Thymus (tissue), 11 donors: ENCODE data around the gene ARHGEF17. TPM values are rescaled to one million over a fixed set of nuclear protein-coding genes. Genes with fewer than 3 reads are reported as not detected.

Source experiments
- DNase-seq, 9 donors: peaks; one replicate each; pipeline ENCODE4 v3.0.0-alpha.2; 2013; ENCODE audit warnings: low spot score in 9 of 9, low read depth in 6 of 9, missing footprints in 1 of 9
- H3K27ac ChIP-seq, 2 donors: one replicate each; pipeline ENCODE4 v1.5.1; 2013; ENCODE audit warnings: control low read depth in 1 of 2, low read depth in 1 of 2, low read length in 1 of 2, mild to moderate bottlenecking in 1 of 2, moderate library complexity in 1 of 2
- H3K27me3 ChIP-seq, 2 donors: one replicate each; pipeline ENCODE4 v1.5.1; 2013; ENCODE audit warnings: low read length in 1 of 2; ENCODE audit not compliant: control insufficient read depth in 2 of 2, insufficient read depth in 1 of 2
- H3K36me3 ChIP-seq, 2 donors: one replicate each; pipeline ENCODE4 v1.5.1; 2013; ENCODE audit warnings: low read length in 1 of 2, mild to moderate bottlenecking in 1 of 2, moderate library complexity in 1 of 2; ENCODE audit not compliant: control insufficient read depth in 2 of 2, insufficient read depth in 2 of 2
- H3K4me1 ChIP-seq, 2 donors: one replicate each; pipeline ENCODE4 v1.5.1; 2013; ENCODE audit warnings: low read length in 2 of 2; ENCODE audit not compliant: control insufficient read depth in 2 of 2, insufficient read depth in 2 of 2
- H3K4me3 ChIP-seq, 2 donors: one replicate each; pipeline ENCODE4 v1.5.1; 2013; ENCODE audit warnings: low read length in 2 of 2, control low read depth in 1 of 2, mild to moderate bottlenecking in 1 of 2
- H3K9me3 ChIP-seq, 2 donors: one replicate each; pipeline ENCODE4 v1.5.1; 2013; ENCODE audit warnings: low read length in 1 of 2, mild to moderate bottlenecking in 1 of 2; ENCODE audit not compliant: control insufficient read depth in 2 of 2, insufficient read depth in 1 of 2
- WGBS: extraction: QIAGEN DNeasy Blood & Tissue Kit; methylation state at CpG from one replicate; pipeline ENCODE4 v1.1.7; 2013; 5-methylcytosine and 5-hydroxymethylcytosine counted together
- polyA plus RNA-seq: library from polyadenylated mRNA; stranded (reverse); fragments of 200-250 nt; gene quantifications from one replicate; pipeline ENCODE4 v1.2.3, GENCODE V29; 2013
- total RNA-seq: library from RNA; stranded (reverse); fragments of 120-200 nt; gene quantifications from one replicate; pipeline ENCODE4 v1.2.4, GENCODE V29; 2013
- donor health status: healthy.

Gene ARHGEF17
- total and polyA plus RNA-seq, 2 donors = 2.5 to 8.9 TPM

DNA sequence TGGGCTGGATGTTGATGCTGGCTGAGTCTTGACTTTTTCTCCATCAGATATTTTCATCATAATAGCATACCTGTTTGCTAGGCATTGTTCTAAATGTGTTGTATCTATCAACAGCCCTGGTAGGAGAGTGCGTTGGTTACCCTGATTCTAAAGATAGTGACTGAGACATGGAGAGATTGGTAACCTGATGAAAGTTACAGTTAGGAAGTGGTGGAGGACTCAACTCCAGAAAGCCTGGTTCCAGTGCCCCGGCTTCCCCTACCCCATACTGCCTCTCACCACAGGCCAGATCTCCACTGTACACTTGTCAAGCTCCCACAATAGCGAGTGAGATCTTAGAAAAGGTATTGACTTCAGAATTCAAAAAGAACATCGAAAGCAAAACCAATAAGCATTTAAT lies 45.3 kb downstream of the ARHGEF17 start:
- Histone ChIP-seq H3K9me3 (no peaks in the 10 kb centered on the region), H3K4me3 (no peak overlapping the region), H3K4me1 (no peaks in the 10 kb centered on the region), H3K27me3 (no peaks in the 10 kb centered on the region), H3K27ac (no peak overlapping the region), H3K36me3 (no peaks in the 10 kb centered on the region)
- WGBS = 53% methylated on average over 4 of the region's 4 CpGs
- no peak for DNase-seq

DNA sequence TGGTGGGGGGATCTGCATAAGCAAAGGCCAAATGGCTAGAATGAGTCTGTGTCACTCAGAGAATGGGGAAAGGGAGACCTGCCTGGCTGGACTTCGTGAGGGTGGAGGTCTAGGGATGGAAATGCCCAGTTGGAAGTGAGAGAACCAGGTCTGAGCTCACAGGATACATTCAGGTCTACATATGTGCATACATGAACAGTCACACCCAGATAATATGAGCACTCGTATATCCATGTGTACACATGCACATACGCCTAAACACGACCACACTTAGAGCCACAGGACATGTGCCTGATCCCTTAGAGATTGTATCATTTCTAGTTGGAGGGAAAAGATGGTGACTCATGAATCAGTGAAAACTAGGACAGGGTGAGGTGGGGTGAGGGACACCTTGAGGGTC lies 47.0 kb downstream of the ARHGEF17 start:
- Histone ChIP-seq H3K27me3 (no peaks in the 10 kb centered on the region), H3K9me3 (no peaks in the 10 kb centered on the region), H3K4me1 (no peaks in the 10 kb centered on the region), H3K4me3 (no peak overlapping the region), H3K36me3 (no peaks in the 10 kb centered on the region), H3K27ac (no peak overlapping the region)
- over 99% methylated on average over 4 of the region's 4 CpGs for WGBS
- no peak for DNase-seq

DNA sequence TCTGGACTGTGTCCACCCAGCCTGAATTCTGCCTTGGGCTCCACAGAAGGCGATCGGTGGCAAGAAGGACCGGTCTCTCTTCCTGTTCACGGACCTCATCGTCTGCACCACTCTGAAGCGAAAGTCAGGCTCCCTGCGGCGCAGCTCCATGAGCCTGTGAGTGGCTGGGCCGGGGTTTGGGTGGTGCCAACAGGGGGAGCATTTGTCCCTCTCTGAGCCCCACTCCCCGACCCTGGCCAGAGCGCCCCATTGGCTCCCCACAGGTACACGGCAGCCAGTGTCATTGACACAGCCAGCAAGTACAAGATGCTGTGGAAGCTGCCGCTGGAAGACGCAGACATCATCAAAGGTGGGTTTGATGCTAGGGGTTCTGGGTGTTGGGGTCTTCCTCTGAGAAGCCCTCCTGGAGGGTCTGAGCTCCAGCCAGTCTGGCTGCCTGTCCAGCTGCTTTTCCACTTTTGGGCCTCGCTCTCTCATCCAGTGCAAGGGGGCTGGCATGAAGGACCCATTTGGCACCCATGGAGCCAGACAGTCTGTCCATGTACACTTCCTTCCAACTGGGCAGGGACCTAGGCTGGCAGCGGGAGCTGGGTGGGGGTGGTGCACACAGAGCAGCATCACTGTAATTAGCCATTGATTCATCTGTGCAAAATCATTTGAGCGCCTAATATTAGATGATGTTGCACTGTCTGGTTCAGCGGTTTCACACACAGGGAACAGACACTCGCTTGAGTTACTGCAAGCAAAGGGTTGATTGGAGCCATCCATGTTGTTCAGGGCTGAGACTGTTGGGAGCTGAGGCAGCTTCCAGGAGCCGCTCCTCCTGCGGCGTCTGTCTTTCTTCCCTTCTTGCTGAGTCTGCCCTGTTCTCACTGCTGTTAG lies 49.1 kb downstream of the ARHGEF17 start:
- no peaks in the 10 kb centered on the region for H3K27me3 ChIP-seq
- H3K27ac ChIP-seq = no peak overlapping the region
- no peaks in the 10 kb centered on the region for H3K9me3 ChIP-seq
- DNase-seq = no peak
- WGBS = 98% methylated on average over 22 of the region's 22 CpGs
- H3K36me3 ChIP-seq = no peaks in the 10 kb centered on the region
- H3K4me3 ChIP-seq = no peak overlapping the region
- H3K4me1 ChIP-seq = no peaks in the 10 kb centered on the region

DNA sequence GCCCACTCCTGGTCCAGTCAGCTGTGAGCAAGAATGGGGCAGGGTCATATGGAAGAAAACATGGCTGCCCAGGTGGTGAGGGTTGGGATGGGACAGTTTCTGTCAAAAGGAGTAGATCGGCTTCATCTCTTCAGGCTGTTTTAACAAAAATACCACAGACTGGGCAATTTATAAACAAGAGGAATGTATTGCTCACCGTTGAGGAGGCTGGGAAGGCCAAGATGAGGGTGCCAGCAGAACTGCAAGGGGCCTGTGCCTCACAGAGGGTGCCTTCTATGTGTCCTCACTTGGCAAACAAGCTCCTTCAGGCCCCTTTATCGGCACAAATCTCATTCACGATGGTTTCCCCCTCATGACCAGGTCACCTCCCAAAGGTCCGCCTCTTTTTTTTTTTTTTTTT lies 50.0 kb downstream of the ARHGEF17 start:
- Histone ChIP-seq H3K36me3 (no peaks in the 10 kb centered on the region), H3K27ac (no peak overlapping the region)
- WGBS = 95% methylated on average over 5 of the region's 5 CpGs

DNA sequence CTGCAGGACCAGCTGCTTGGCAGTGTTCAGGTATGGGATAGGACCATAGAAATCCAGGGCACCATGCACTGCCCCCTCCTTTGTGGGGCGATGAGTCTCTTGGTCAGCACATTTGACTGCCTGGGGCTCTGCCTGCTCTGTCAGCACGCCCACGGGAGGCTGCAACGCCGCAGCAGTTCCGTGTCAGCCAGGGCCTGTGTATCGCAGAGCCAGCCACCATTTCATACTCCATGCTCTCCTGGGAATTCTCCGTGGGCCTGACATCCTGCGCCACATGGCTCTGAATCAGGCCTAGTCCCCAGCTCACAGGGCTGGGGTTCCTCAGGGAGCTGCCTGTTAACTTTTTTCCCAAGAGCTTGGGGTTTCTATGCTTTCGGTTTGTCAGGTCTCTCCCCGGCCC lies 51.3 kb downstream of the ARHGEF17 start:
- no peak overlapping the region for H3K27ac ChIP-seq
- no peaks in the 10 kb centered on the region for H3K36me3 ChIP-seq
- H3K4me3 ChIP-seq = no peak overlapping the region
- H3K9me3 ChIP-seq = no peaks in the 10 kb centered on the region
- no peak for DNase-seq
- 96% methylated on average over 11 of the region's 11 CpGs for WGBS
- H3K4me1 ChIP-seq = no peaks in the 10 kb centered on the region
- no peaks in the 10 kb centered on the region for H3K27me3 ChIP-seq

More for the DNA sequence above, 50.0 kb downstream of the ARHGEF17 start:
- no peaks in the 10 kb centered on the region for H3K27me3 ChIP-seq
- H3K4me3 ChIP-seq = no peak overlapping the region
- no peaks in the 10 kb centered on the region for H3K4me1 ChIP-seq
- no peak for DNase-seq
- H3K9me3 ChIP-seq = no peaks in the 10 kb centered on the region

DNA sequence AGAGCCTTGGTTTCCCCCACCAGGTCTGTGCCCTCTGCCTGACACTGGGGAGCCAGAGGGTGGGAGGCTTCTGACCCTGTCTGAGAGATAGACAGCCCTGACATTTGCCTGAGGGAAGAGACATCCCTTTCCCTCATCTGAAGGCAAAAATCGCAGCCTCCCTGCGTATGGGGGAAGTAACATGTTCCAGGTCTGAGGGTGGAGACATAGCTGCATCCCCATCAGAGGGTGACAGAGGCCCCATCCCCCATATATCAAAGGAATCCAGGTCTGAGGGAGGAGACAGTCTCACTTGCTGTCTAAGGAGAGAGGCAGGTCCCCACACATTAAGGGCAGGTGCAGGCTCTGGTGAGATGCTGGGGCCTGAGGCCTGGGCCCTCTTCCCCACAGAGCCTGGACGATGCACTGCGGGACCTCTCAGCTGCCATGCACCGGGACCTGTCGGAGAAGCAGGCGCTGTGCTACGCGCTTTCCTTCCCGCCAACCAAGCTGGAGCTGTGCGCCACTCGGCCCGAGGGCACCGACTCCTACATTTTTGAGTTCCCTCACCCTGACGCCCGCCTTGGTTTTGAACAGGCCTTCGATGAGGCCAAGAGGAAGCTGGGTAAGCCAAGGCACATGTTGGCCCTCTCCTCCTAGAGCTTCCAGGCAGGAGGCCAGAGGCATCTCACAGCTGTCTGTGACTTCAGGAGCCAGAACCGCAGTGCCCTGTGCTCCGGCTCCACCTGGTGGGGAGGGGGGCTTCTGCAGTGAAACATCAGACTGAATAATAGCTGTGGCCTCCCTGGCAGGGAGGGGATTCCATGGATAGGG lies 52.1 kb downstream of the ARHGEF17 start:
- H3K27me3 ChIP-seq = no peaks in the 10 kb centered on the region
- H3K36me3 ChIP-seq = no peaks in the 10 kb centered on the region
- H3K4me1 ChIP-seq = no peaks in the 10 kb centered on the region
- no peak overlapping the region for H3K27ac ChIP-seq
- H3K9me3 ChIP-seq = no peaks in the 10 kb centered on the region
- peak in 2 of 9 donors; percentile 44 to 51 for DNase-seq
- H3K4me3 ChIP-seq = no peak overlapping the region
- 94% methylated on average over 19 of the region's 19 CpGs for WGBS

DNA sequence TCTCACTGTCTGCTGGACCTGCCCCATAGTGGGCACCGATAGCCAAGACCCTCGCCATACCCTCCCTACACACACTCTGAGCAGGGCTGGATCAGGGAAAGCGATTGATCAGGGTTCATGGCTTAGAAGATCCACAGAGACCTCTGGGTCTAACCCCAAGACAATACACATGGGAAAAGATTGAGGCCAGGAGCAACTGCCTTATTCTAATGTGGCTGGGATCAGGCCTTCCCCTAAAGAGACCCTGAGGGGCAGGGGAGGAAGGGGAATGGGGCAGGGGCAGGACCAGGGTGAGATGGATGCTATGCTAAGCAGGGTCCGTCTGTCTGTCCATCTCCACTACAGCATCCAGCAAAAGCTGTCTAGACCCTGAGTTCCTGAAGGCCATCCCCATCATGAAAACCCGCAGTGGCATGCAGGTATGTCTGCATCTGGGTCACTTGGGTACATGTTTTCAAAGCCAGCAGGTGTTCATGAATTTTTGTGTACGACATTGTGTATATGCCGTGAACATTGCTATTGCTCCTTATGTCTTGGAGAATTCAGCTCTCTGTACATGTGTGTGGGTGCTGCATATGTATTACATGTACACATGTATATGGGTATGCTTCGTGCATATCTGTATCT lies 52.8 kb downstream of the ARHGEF17 start:
- H3K27me3 ChIP-seq = no peaks in the 10 kb centered on the region
- H3K4me1 ChIP-seq = peaks cover 0 to 3% of the 10 kb centered on the region in 2 donors
- DNase-seq = no peak
- no peaks in the 10 kb centered on the region for H3K36me3 ChIP-seq
- no peaks in the 10 kb centered on the region for H3K9me3 ChIP-seq
- WGBS = 97% methylated on average over 8 of the region's 8 CpGs
- no peak overlapping the region for H3K4me3 ChIP-seq
- H3K27ac ChIP-seq = no peak overlapping the region

DNA sequence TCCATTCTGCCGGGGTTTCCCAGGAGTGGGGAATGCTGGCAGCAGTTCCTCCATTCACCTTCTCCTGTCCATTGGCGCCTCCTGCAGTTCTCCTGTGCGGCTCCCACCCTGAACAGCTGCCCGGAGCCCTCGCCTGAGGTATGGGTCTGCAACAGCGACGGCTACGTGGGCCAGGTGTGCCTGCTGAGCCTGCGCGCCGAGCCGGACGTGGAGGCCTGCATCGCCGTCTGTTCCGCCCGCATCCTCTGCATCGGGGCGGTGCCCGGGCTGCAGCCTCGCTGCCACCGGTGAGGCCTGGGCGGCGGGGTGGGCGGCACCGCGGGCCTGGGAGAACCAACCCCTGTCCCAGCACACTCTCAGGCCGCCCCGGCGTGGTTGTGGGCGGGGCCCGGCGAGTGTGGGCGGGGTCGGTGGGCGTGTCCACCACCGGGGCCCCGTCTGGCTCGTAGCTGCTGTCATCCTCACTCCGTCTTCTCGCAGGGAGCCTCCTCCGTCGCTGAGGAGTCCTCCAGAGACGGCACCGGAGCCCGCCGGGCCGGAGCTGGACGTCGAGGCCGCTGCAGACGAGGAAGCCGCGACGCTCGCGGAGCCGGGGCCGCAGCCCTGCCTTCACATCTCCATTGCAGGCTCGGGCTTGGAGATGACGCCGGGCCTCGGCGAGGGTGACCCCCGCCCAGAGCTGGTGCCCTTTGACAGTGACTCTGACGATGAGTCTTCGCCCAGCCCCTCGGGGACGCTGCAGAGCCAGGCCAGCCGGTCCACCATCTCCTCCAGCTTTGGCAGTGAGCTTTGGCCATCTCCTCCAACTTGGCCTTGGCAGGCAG lies 54.1 kb downstream of the ARHGEF17 start:
- H3K27me3 ChIP-seq = no peaks in the 10 kb centered on the region
- no peaks in the 10 kb centered on the region for H3K36me3 ChIP-seq
- DNase-seq = no peak
- H3K9me3 ChIP-seq = no peaks in the 10 kb centered on the region
- no peak overlapping the region for H3K4me3 ChIP-seq
- 95% methylated on average over 70 of the region's 70 CpGs for WGBS
- H3K27ac ChIP-seq = no peak overlapping the region
- peaks cover 4 to 10% of the 10 kb centered on the region in 2 donors for H3K4me1 ChIP-seq
